IPS-11a (cell line): ENCODE measurements around the gene TACC2.

Experiments
- H3K4me3 ChIP-seq: one replicate; pipeline ENCODE4 v1.5.1; 2013; ENCODE audit warnings: low read depth, low read length, control low read depth

The TACC2 gene

DNA sequence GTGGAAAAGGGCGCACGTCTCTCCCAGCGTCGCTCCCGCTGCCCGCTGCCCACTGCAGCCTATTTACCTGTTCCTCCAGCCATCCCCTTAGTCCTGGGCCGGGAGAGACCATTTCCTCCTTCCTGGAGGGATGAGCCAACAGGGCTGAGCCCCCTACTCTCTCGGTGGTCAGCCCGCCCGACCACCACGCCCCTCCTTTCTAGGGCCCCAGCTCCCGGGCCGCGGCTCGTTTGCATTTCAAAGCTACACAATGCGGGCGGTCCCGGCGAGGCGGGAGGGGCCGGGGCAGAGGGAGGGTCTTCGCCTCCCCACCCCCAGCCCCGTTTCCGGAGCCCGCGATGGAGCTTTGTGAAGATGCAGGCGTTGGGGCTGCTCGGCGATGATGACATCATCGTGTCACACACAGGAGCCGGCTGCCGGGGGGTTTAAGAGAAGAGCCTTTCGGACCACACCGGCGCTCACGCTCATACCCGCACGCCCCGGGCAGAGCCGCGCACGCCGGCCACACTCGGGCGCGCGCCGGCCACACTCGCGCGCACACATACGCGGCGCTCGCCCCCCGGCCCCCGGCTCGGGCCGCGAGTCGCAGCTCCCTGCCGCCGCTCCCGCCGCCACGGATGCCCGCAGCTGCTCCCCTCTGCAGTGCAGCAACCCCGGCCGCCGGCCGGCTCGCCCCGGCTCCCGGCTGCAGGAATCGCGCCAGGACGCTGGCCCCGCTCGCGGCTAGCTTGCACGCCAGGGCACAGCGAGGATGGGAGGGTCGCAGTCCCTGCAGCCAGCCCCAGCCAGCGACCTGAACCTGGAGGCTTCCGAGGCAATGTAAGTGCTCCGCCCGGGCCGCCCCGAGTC is 174.4 kb downstream of the TACC2 start:
- peak overlapping the region; percentile 78 for H3K4me3 ChIP-seq

DNA sequence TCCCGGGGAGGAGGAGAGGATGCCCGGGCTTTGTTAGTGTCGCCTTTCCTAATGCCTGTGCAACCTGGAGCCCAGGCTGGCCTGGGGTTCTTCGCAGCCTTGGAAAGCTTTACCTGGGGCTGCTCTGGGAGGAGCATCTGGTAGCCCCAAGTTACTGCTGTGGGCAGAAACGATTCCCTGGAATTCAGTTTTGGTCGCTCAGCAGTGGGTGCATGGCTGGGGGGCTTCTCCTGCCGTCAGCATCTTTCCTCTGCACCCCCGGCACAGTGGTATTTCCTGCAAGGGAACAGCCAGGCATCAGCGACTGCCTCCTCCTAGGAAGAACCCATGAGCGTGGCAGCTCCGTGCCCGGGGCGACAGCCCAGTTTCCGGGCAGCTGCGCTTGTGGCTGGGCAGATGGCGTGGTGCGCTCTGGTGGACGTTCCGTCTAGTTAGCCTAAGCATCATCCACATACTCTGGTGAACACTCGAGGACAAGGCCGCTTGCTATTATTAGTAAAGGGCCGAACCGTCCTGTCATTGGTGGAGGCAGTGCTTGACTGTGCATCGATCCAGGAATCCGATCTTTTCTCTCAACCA is 175.1 kb downstream of the TACC2 start:
- peak overlapping the region; percentile 78 for H3K4me3 ChIP-seq

- H3K4me3 ChIP-seq, result peak overlapping the region; percentile 78
Observed at GRCh38 chr10:122164815-122165483, 176.0 kb downstream of the TACC2 start.

GRCh38 chr10:122165484-122166276 is 176.7 kb downstream of the TACC2 start:
- H3K4me3 ChIP-seq, result no peak overlapping the region

GRCh38 chr10:122168101-122168500 is 179.1 kb downstream of the TACC2 start:
- no peak overlapping the region for H3K4me3 ChIP-seq

- no peak overlapping the region for H3K4me3 ChIP-seq
Observed at GRCh38 chr10:122168598-122169394, 179.8 kb downstream of the TACC2 start.

DNA sequence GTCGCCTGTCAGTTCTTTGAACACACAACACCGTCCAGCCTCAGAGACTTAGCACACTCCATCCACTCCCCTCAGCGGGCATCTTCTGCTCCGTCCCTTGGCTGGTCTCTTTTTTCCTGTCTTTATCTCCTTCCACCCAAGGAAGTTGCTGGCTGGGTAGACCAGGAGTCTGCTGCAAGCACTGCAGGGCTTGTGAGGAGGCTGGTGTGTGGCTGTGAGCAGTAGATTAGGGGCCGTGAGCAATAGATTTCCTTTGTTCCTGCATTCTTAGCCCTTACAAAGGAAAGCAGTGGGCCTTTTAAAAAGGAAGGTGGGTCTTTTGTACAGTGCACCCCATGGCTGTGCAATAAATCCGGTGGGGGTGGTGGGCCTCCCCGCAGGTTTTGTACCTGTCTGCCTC is 181.8 kb downstream of the TACC2 start:
- H3K4me3 ChIP-seq, result no peak overlapping the region

DNA sequence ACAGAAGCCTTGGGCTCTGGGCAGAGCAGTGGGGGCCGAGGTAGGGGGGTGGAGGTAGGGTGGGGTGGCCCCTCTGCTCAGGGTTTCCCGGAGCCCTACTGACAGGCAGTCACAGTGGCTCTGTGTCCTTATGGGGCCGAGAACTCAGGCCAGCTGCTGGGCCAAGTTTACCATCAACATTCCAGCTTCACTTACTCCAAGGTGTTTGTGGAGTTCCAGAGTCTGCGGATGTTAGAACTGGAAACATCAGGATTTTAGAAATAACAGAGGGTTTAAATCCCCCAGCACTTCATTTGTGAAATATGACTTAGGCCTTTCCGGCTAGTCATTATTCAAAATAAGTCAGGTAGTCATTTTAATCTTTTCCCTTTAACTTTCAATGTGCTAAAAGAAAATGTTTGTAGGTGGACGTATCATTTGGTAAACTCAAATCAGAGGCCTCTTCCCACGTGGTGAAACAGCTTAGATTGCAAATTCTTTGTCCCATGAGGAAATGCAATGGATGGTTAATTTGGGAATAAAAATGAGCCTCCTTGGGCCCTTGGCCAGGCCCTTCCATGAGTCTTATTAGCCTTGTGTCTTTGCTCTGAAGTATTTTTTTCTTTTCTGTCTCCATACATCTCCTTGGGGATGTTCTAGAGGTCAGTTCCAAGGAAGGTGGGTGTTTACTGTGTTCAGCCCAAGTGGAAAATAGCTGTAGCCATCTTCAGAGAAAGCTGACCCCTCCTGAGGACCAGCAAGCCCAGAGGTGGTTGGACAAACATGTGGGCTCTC is 182.5 kb downstream of the TACC2 start:
- no peak overlapping the region for H3K4me3 ChIP-seq

GRCh38 chr10:122172361-122173008 is 183.5 kb downstream of the TACC2 start:
- no peak overlapping the region for H3K4me3 ChIP-seq

DNA sequence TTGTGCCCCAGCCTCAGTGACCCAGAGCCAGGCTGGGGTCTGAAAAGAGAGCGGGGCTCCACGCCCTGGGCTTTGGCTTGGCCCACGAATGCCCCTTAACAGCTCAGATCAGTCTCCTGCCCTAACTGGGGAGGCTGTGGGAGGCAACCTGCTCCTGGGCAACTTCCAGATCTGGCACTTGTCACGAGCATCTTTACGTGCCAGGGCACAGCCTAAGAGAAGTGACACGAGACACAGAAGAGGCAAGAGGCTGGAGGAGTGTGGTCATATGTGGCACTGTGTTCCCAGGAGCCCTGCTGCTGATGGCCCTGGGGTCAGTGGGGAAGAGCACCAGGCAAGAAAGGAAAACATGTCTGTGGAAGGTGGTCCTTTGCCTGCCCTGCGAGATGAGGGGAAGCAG is 184.4 kb downstream of the TACC2 start:
- no peak overlapping the region for H3K4me3 ChIP-seq

GRCh38 chr10:122173766-122174435 is 184.9 kb downstream of the TACC2 start:
- no peak overlapping the region for H3K4me3 ChIP-seq

GRCh38 chr10:122176232-122177213 is 187.6 kb downstream of the TACC2 start:
- no peak overlapping the region for H3K4me3 ChIP-seq

DNA sequence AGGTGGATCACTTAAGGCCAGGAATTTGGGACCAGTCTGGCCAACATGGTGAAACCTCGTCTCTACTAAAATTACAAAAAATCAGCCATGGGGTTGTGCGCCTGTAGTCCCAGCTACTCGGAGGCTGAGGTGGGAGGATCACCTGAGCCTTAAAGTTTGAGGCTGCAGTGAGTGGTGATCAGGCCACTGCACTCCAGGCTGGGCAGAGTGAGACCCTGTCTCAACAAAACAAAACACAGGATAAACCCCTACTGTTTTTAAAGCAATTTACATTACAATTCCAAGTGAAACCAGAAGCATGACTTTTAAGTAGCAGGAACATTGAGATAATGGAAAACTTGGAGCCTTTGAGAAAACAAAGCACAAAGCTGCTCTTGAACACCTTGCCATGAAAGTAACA is 189.7 kb downstream of the TACC2 start:
- H3K4me3 ChIP-seq, result no peak overlapping the region

GRCh38 chr10:122181041-122181732 is 192.2 kb downstream of the TACC2 start:
- H3K4me3 ChIP-seq, result no peak overlapping the region

- H3K4me3 ChIP-seq, result no peak overlapping the region
Observed at GRCh38 chr10:122181876-122182275, 192.9 kb downstream of the TACC2 start.

- no peak overlapping the region for H3K4me3 ChIP-seq
Observed at GRCh38 chr10:122182308-122182707, 193.3 kb downstream of the TACC2 start.

GRCh38 chr10:122184254-122184653 is 195.3 kb downstream of the TACC2 start:
- H3K4me3 ChIP-seq, result no peak overlapping the region
